ENCODE data around the gene RGP1.

RGP1 gene

GRCh38 chr9:35767458-35767857 is 18.4 kb downstream of the RGP1 start (continued):
- no peak for TF ChIP-seq ZSCAN4 (tag by site-specific recombination; IDR thresholded peaks at IDR 0.05)
- TF ChIP-seq ZNF426 (tag by site-specific recombination; IDR thresholded peaks at IDR 0.05): no peak
- no peak for TF ChIP-seq ZNF19 (tag by site-specific recombination; IDR thresholded peaks at IDR 0.05; ENCODE audit: low read depth)
- no peak for TF ChIP-seq ZNF561 (tag by site-specific recombination; IDR thresholded peaks at IDR 0.05; ENCODE audit: borderline replicate concordance)
- TF ChIP-seq ZBTB21 (tag by site-specific recombination; IDR thresholded peaks at IDR 0.05): no peak
- TF ChIP-seq ZBTB1 (tag by site-specific recombination; IDR thresholded peaks at IDR 0.05): no peak
- no peak for TF ChIP-seq ZNF140 (tag by site-specific recombination; IDR thresholded peaks at IDR 0.05)
- no peak for TF ChIP-seq ZNF18 (tag by site-specific recombination; IDR thresholded peaks at IDR 0.05)
- no peak for TF ChIP-seq BCL6B (tag by site-specific recombination; IDR thresholded peaks at IDR 0.05)
- TF ChIP-seq ZBTB17 (tag by site-specific recombination; IDR thresholded peaks at IDR 0.05): no peak

GRCh38 chr9:35769763-35770162 is 20.7 kb downstream of the RGP1 start:
- no peaks in the 10 kb centered on the region for H3K36me3 ChIP-seq (ENCODE audit: control insufficient read depth in 2 of 2, insufficient read depth in 1 of 2, low read length in 2 of 2)
- H3K27ac ChIP-seq (ENCODE audit: extremely low read depth, low read depth, low read length): no peak overlapping the region
- POLR2A ChIA-PET: interaction anchor here (1.3 kb wide), 1 partner anchor 9 kb away, joined by 4 read pairs; no protein-coding TSS in a partner anchor
- TF ChIP-seq ZNF266 (tag by site-specific recombination; IDR thresholded peaks at IDR 0.05; ENCODE audit: low read depth) (no peak), ZNF174 (tag by site-specific recombination; IDR thresholded peaks at IDR 0.05) (no peak), ZNF366 (tag by site-specific recombination; conservative IDR thresholded peaks at IDR 0.05) (no peak), ZNF19 (tag by site-specific recombination; IDR thresholded peaks at IDR 0.05; ENCODE audit: low read depth) (no peak), GLIS1 (tag by site-specific recombination; IDR thresholded peaks at IDR 0.05) (no peak), ZNF777 (tag by site-specific recombination; IDR thresholded peaks at IDR 0.05; ENCODE audit: borderline replicate concordance) (no peak), ZBTB6 (tag by site-specific recombination; IDR thresholded peaks at IDR 0.05) (no peak), ZNF391 (tag by site-specific recombination; IDR thresholded peaks at IDR 0.05; ENCODE audit: borderline replicate concordance, low read depth) (no peak), ZNF48 (tag by site-specific recombination; IDR thresholded peaks at IDR 0.05) (no peak), GLI4 (tag by site-specific recombination; IDR thresholded peaks at IDR 0.05) (no peak), EGR2 (tag by site-specific recombination; IDR thresholded peaks at IDR 0.05; ENCODE audit: low read depth) (no peak), ZBTB17 (tag by site-specific recombination; IDR thresholded peaks at IDR 0.05) (no peak), ZNF596 (tag by site-specific recombination; IDR thresholded peaks at IDR 0.05) (no peak), ZNF558 (tag by site-specific recombination; IDR thresholded peaks at IDR 0.05) (no peak), ZBTB21 (tag by site-specific recombination; IDR thresholded peaks at IDR 0.05) (no peak), ELK4 (IDR thresholded peaks at IDR 0.05; ENCODE audit: borderline replicate concordance, low read depth, low read length) (no peak)
- CTCF ChIA-PET: interaction anchor here (0.7 to 1.5 kb wide), 5 partner anchors 12 to 217 kb away, joined by 3 to 9 read pairs (median 3); no protein-coding TSS in a partner anchor
- no peaks in the 10 kb centered on the region for H3K9me3 ChIP-seq (ENCODE audit: control insufficient read depth, insufficient read depth, low read depth, low read length)
- peaks cover 15% of the 10 kb centered on the region for H3K4me1 ChIP-seq (ENCODE audit: control insufficient read depth, insufficient read depth, low read length)
- no peak overlapping the region for H3K4me3 ChIP-seq (ENCODE audit: low read depth, low read length)

Data from HEK293 (cell line).